Esophagus (tissue), 2 donors: ENCODE data around the gene SPRED2. TPM values are rescaled to one million over a fixed set of nuclear protein-coding genes. Genes with fewer than 3 reads are reported as not detected.
"Not testable (repeated sequence)": the region's sequence is repeated elsewhere in the genome, so short reads cannot be mapped to it uniquely, and the experiment has no call there.

ENCODE experiments used
- H3K27ac ChIP-seq, 2 donors: one replicate each; pipeline ENCODE4 v1.5.1; 2013; ENCODE audit warnings: low read depth in 2 of 2, mild to moderate bottlenecking in 2 of 2, inconsistent platforms in 1 of 2, low read length in 1 of 2, moderate library complexity in 1 of 2
- H3K27me3 ChIP-seq, 2 donors: one replicate each; pipeline ENCODE4 v1.6.1; 2013; ENCODE audit warnings: low read length in 2 of 2, control low read depth in 1 of 2, mild to moderate bottlenecking in 1 of 2; ENCODE audit not compliant: insufficient read depth in 2 of 2, control insufficient read depth in 1 of 2
- H3K36me3 ChIP-seq, 2 donors: one replicate each; pipeline ENCODE4 v1.6.1; 2013; ENCODE audit warnings: low read length in 1 of 2; ENCODE audit not compliant: control insufficient read depth in 2 of 2, insufficient read depth in 2 of 2
- H3K4me1 ChIP-seq, 2 donors: one replicate each; pipeline ENCODE4 v1.6.1; 2013; ENCODE audit warnings: low read length in 1 of 2; ENCODE audit not compliant: control insufficient read depth in 2 of 2, insufficient read depth in 2 of 2
- H3K4me3 ChIP-seq, 2 donors: one replicate each; pipeline ENCODE4 v1.5.1; 2013; ENCODE audit warnings: low read length in 2 of 2, mild to moderate bottlenecking in 2 of 2, low read depth in 1 of 2, moderate library complexity in 1 of 2
- H3K9me3 ChIP-seq, 2 donors: one replicate each; pipeline ENCODE4 v1.6.1; 2013; ENCODE audit warnings: mild to moderate bottlenecking in 2 of 2, low read depth in 1 of 2, low read length in 1 of 2, moderate library complexity in 1 of 2; ENCODE audit not compliant: control insufficient read depth in 2 of 2, insufficient read depth in 1 of 2
- WGBS, 2 donors: extraction: QIAGEN DNeasy Blood & Tissue Kit; methylation state at CpG; one replicate each; pipeline ENCODE4 v1.1.7; 2013; 5-methylcytosine and 5-hydroxymethylcytosine counted together
- polyA plus RNA-seq, 2 donors: library from polyadenylated mRNA; stranded (reverse); fragments of 200-250 nt; gene quantifications; one replicate each; pipeline ENCODE4 v1.2.3, GENCODE V29; 2013
- donor health status: healthy with polysubstance abuse.
- donor health status: Bipolar disorder and iron deficiency.

The SPRED2 gene
- polyA plus RNA-seq, 2 donors, result 6.4 to 7.6 TPM

GRCh38 chr2:65343386-65343785, 89.0 kb downstream of the SPRED2 start:
- Histone ChIP-seq H3K4me3 (no peak overlapping the region), H3K27ac (no peak overlapping the region), H3K9me3 (no peaks in the 10 kb centered on the region), H3K27me3 (no peaks in the 10 kb centered on the region), H3K36me3 (no peaks in the 10 kb centered on the region), H3K4me1 (peaks cover 0 to 4% of the 10 kb centered on the region in 2 donors)

DNA sequence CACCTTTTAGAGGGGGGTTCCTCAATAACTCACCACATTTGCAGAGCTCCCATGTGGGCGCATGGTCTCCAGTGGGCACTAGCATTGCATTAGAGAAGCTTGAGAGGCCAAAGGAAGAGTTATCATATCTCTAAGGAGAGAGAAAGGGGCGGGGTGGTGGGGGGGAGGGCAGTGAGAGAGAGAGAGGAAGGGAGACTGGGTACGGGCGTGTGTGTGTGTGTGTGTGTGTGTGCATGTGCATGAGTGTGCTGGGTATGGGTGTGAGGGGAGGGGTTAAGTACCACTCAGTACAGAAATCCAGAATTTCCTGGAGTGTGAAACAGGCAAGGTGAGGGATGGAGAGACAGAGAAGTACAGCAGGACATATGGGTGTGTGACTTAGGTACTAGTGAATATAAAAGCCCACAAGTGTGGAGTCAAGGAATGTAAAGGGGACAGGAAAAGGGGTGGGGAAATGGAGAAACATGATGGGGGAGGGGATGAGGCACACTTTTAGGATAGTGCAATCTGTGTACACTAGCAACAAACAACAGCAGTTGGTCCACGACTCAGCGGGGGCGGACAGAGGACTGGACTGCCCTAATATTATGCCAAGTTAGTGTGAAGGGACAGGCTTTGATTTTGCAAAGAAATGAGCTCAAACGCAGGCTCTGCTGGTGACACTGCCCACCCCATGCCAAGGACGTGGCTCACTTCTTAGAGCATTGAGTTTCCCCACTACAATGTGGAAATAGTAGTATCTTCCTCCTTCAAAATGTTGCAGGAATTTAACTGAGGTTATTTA, 91.3 kb downstream of the SPRED2 start:
- Histone ChIP-seq H3K27me3 (no peaks in the 10 kb centered on the region), H3K36me3 (no peaks in the 10 kb centered on the region), H3K27ac (no peak overlapping the region), H3K4me1 (no peaks in the 10 kb centered on the region), H3K9me3 (no peaks in the 10 kb centered on the region), H3K4me3 (no peak overlapping the region)
- 83 to 88% methylated on average over 9 of the region's 9 CpGs for WGBS, 2 donors

DNA sequence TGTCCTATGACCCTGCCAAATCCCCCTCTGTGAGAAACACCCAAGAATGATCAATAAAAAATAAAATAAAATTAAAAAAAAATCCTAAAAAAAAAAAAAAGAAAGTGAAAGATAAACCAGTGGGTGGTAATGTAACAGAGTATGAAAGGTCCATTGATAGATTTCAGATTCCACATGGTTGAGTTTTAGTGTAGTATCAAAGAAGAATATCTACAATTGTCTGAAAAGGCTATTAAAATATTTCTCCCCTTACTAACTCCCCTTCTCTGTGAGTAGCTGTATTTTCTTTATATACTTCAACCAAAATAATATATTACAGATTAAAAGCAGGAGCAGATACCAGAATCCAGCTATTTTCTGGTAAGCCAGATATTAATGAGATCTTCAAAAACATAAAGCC, 92.8 kb downstream of the SPRED2 start:
- no peaks in the 10 kb centered on the region for H3K36me3 ChIP-seq
- H3K27ac ChIP-seq, result no peak overlapping the region
- no peak overlapping the region for H3K4me3 ChIP-seq
- no peaks in the 10 kb centered on the region for H3K27me3 ChIP-seq
- H3K9me3 ChIP-seq, result no peaks in the 10 kb centered on the region
- no peaks in the 10 kb centered on the region for H3K4me1 ChIP-seq

- not testable (repeated sequence) for H3K36me3 ChIP-seq, H3K4me1 ChIP-seq
- 97% methylated on average over 16 to 36 of the region's 39 CpGs for WGBS, 2 donors
These were observed 93.4 kb downstream of the SPRED2 start for GRCh38 chr2:65338830-65339495.

DNA sequence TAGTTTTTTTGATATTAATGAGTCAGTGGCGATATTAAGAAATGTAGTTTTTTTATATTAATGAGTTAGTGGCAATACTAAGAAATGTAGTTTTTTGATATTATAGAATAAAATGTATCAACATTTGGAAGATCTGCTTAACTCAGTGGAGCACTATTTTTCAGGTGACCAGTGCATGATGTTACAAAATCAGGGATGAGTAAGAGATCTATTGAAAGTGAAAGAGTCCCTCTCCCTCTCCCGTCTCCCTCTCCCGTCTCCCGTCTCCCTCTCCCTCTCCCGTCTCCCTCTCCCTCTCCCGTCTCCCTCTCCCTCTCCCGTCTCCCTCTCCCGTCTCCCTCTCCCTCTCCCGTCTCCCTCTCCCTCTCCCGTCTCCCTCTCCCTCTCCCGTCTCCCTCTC, 94.5 kb downstream of the SPRED2 start:
- WGBS, 2 donors, result 99% methylated on average over 4 to 5 of the region's 11 CpGs
- not testable (repeated sequence) for H3K9me3 ChIP-seq, H3K4me3 ChIP-seq, H3K36me3 ChIP-seq, H3K4me1 ChIP-seq, H3K27ac ChIP-seq, H3K27me3 ChIP-seq

More at GRCh38 chr2:65338830-65339495, 93.4 kb downstream of the SPRED2 start:
- not testable (repeated sequence) for H3K4me3 ChIP-seq, H3K27ac ChIP-seq, H3K27me3 ChIP-seq, H3K9me3 ChIP-seq

DNA sequence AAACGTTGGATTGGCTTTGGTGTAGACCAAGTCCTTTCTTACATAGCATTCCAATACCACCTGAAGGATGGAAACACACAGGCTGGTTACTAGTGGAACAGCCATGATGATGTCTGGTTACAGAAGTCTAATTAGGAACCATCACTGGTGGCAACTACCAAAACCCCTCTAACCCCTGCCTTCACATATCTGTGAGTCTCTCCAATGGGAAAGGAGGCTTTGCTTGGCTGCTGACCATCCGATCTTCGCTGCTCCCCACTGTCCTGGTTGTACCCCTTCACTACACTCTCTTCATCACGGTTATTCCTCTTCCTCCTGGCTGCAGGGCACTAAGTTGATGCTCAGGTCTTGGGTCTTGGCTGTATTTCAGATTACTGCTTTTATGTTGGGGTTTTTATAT, 97.7 kb downstream of the SPRED2 start:
- Histone ChIP-seq H3K27ac (no peak overlapping the region), H3K4me3 (no peak overlapping the region), H3K27me3 (no peaks in the 10 kb centered on the region), H3K36me3 (peaks cover 0 to 9% of the 10 kb centered on the region in 2 donors), H3K9me3 (no peaks in the 10 kb centered on the region), H3K4me1 (no peaks in the 10 kb centered on the region)
- 96 to 97% methylated on average over 4 of the region's 4 CpGs for WGBS, 2 donors

GRCh38 chr2:65331336-65332025, 100.9 kb downstream of the SPRED2 start:
- Histone ChIP-seq H3K27me3 (no peaks in the 10 kb centered on the region), H3K4me3 (no peak overlapping the region), H3K9me3 (no peaks in the 10 kb centered on the region), H3K4me1 (no peaks in the 10 kb centered on the region), H3K36me3 (peaks cover 3 to 12% of the 10 kb centered on the region in 2 donors), H3K27ac (no peak overlapping the region)
- WGBS, 2 donors, result 92 to 93% methylated on average over 7 of the region's 7 CpGs

- Histone ChIP-seq H3K9me3 (no peaks in the 10 kb centered on the region), H3K4me3 (no peak overlapping the region), H3K36me3 (peaks cover 4 to 12% of the 10 kb centered on the region in 2 donors), H3K4me1 (no peaks in the 10 kb centered on the region), H3K27ac (no peak overlapping the region), H3K27me3 (no peaks in the 10 kb centered on the region)
- WGBS, 2 donors, result 67 to 73% methylated on average over 5 of the region's 5 CpGs
These were observed 102.9 kb downstream of the SPRED2 start for GRCh38 chr2:65329525-65329924.

- Histone ChIP-seq H3K36me3 (peaks cover 6 to 7% of the 10 kb centered on the region in 2 donors), H3K27ac (no peak overlapping the region), H3K9me3 (no peaks in the 10 kb centered on the region), H3K4me3 (no peak overlapping the region), H3K27me3 (no peaks in the 10 kb centered on the region), H3K4me1 (no peaks in the 10 kb centered on the region)
- WGBS, 2 donors, result 87% methylated on average over 4 of the region's 4 CpGs
These were observed 106.1 kb downstream of the SPRED2 start for GRCh38 chr2:65326276-65326675.
